H1 (cell line): Measurements from ENCODE around the gene DFFA. TPM values are rescaled to one million over a fixed set of nuclear protein-coding genes. Genes with fewer than 3 reads are reported as not detected.

Experiments
- SP2 ChIP-seq: IDR thresholded peaks from 2 replicates; pipeline ENCODE4 v1.6.1; 2012; ENCODE audit warnings: mild to moderate bottlenecking, low read length, inconsistent platforms
- polyA plus RNA-seq, 7 experiments: library from polyadenylated mRNA; depleted of rRNA in 3 of 7; stranded (reverse) in 5 of 7; unstranded in 2 of 7; fragments of >200 nt in 5 of 7; fragments of 200-250 nt in 2 of 7; gene quantifications; 1 replicate in 5 of 7; 2 replicates in 1 of 7; 4 replicates in 1 of 7; pipeline versions ENCODE4 v1.2.1 to v1.2.3, GENCODE V29; 2011 to 2013; ENCODE audit warnings: missing spikeins in 2 of 7, mixed read lengths in 2 of 7
- total RNA-seq: library from RNA; stranded (reverse); fragmentation: NEBNext Ultra II Directional; extraction: Animal tissue kit (Norgen Biotek cat#: 25700); gene quantifications from 2 replicates; pipeline ENCODE4 v1.2.1, GENCODE V29; 2021
- TF ChIP-seq, protein P1 (sequence below): fragments of 300-600 bp; sonication (generic); IDR thresholded peaks from 2 replicates; pipeline ENCODE4 v1.7.1; 2012; ENCODE audit warnings: low read length, moderate library complexity, mild to moderate bottlenecking, inconsistent platforms; ENCODE audit not compliant: insufficient replicate concordance

DFFA gene
- total and polyA plus RNA-seq, 2 of the 8 experiments (the other 6 are each of a cell fraction or from before 2014, with no cell fraction given) = 34.3 to 79.9 TPM

DNA sequence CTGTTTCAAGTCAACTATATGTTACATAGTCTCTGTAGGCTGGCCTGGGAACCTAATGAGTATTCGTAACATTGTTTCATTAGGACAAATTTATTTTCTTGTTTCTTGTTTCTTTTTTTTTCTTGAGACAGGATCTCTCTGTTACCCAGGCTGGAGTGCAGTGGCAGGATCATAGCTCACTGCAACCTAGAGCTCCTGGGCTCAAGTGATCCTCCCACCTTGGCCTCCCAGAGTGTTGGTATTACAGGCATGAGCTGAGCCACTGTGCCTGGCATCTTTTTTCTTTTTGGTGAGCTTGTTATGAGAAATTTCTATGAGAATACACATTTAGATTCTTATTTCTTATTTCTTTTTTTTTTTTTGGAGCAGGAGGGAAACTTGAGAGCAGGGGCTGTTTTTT, 35.3 kb downstream of the DFFA start (continued):
- TF ChIP-seq, protein P1, sequence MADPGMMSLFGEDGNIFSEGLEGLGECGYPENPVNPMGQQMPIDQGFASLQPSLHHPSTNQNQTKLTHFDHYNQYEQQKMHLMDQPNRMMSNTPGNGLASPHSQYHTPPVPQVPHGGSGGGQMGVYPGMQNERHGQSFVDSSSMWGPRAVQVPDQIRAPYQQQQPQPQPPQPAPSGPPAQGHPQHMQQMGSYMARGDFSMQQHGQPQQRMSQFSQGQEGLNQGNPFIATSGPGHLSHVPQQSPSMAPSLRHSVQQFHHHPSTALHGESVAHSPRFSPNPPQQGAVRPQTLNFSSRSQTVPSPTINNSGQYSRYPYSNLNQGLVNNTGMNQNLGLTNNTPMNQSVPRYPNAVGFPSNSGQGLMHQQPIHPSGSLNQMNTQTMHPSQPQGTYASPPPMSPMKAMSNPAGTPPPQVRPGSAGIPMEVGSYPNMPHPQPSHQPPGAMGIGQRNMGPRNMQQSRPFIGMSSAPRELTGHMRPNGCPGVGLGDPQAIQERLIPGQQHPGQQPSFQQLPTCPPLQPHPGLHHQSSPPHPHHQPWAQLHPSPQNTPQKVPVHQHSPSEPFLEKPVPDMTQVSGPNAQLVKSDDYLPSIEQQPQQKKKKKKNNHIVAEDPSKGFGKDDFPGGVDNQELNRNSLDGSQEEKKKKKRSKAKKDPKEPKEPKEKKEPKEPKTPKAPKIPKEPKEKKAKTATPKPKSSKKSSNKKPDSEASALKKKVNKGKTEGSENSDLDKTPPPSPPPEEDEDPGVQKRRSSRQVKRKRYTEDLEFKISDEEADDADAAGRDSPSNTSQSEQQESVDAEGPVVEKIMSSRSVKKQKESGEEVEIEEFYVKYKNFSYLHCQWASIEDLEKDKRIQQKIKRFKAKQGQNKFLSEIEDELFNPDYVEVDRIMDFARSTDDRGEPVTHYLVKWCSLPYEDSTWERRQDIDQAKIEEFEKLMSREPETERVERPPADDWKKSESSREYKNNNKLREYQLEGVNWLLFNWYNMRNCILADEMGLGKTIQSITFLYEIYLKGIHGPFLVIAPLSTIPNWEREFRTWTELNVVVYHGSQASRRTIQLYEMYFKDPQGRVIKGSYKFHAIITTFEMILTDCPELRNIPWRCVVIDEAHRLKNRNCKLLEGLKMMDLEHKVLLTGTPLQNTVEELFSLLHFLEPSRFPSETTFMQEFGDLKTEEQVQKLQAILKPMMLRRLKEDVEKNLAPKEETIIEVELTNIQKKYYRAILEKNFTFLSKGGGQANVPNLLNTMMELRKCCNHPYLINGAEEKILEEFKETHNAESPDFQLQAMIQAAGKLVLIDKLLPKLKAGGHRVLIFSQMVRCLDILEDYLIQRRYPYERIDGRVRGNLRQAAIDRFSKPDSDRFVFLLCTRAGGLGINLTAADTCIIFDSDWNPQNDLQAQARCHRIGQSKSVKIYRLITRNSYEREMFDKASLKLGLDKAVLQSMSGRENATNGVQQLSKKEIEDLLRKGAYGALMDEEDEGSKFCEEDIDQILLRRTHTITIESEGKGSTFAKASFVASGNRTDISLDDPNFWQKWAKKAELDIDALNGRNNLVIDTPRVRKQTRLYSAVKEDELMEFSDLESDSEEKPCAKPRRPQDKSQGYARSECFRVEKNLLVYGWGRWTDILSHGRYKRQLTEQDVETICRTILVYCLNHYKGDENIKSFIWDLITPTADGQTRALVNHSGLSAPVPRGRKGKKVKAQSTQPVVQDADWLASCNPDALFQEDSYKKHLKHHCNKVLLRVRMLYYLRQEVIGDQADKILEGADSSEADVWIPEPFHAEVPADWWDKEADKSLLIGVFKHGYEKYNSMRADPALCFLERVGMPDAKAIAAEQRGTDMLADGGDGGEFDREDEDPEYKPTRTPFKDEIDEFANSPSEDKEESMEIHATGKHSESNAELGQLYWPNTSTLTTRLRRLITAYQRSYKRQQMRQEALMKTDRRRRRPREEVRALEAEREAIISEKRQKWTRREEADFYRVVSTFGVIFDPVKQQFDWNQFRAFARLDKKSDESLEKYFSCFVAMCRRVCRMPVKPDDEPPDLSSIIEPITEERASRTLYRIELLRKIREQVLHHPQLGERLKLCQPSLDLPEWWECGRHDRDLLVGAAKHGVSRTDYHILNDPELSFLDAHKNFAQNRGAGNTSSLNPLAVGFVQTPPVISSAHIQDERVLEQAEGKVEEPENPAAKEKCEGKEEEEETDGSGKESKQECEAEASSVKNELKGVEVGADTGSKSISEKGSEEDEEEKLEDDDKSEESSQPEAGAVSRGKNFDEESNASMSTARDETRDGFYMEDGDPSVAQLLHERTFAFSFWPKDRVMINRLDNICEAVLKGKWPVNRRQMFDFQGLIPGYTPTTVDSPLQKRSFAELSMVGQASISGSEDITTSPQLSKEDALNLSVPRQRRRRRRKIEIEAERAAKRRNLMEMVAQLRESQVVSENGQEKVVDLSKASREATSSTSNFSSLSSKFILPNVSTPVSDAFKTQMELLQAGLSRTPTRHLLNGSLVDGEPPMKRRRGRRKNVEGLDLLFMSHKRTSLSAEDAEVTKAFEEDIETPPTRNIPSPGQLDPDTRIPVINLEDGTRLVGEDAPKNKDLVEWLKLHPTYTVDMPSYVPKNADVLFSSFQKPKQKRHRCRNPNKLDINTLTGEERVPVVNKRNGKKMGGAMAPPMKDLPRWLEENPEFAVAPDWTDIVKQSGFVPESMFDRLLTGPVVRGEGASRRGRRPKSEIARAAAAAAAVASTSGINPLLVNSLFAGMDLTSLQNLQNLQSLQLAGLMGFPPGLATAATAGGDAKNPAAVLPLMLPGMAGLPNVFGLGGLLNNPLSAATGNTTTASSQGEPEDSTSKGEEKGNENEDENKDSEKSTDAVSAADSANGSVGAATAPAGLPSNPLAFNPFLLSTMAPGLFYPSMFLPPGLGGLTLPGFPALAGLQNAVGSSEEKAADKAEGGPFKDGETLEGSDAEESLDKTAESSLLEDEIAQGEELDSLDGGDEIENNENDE = no peak
- no peak for TF ChIP-seq SP2
